OCI-M1 (cell line): ENCODE results near the gene LINC01488.

ENCODE experiments used
- DNase-seq: peaks from one replicate; lab custom pipeline; 2025; lab: John Stamatoyannopoulos, UW

Gene LINC01488

DNA sequence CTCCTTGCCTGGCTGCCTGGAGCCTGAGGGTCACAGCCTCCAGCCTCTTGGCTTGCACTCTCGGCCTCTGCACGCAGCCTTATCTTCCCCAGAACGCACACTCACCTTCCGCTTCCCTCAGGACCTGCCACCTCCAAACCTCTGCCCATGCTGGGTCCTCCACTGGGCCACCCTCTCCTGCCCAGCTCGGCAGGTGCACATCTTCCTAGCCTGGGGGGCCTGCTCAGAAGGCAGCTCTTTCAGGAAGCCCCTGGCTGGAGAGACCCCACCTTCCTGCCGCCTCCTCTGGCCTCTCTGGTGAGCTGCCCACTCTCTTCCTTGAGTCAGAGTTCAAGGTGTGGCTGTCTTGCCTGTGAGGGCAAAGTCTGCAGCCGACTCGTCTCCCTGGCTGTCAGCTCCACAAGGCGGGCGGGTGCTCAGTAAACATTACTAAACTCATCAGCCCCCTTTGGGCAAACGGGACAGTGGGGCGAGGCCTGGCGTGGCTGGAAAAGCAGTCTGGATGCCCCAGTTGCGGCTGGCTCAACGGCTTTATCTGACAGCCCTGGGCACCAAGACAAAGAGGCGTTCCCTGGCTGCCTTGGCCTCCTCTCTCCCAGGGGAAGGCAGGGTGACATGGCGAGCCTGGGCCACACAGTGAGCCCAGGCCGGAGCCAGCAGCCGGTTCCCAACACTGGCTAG lies 1.7 kb upstream of the LINC01488 start:
- DNase-seq: no peak

GRCh38 chr11:69480547-69481392 lies 693 bp upstream of the LINC01488 start:
- DNase-seq: no peak

- DNase-seq: no peak
Measured at GRCh38 chr11:69482322-69482721, 859 bp downstream of the LINC01488 start.

DNA sequence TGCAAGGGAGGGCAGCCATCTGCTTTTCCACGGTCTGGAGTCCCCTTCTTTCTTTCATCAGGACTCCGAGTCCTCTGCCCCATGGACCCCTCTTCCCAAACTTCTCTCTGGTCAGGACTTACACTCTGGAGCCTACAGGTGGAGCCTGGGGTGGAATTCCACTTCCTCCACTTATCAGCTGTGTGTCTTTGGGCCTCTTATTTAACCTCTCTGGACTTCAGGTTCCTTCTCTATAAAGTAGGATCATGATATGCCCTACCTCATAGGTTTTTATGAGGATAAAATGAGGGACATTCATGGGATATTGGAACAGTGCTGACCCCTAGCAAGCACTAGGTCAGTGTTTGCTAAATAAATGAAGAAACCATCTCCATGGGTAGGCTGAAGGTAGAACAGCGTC lies 1.7 kb downstream of the LINC01488 start:
- no peak for DNase-seq

- DNase-seq: no peak
Measured at GRCh38 chr11:69483691-69484426, 2.4 kb downstream of the LINC01488 start.

GRCh38 chr11:69484427-69485259 lies 3.2 kb downstream of the LINC01488 start:
- DNase-seq: no peak

DNA sequence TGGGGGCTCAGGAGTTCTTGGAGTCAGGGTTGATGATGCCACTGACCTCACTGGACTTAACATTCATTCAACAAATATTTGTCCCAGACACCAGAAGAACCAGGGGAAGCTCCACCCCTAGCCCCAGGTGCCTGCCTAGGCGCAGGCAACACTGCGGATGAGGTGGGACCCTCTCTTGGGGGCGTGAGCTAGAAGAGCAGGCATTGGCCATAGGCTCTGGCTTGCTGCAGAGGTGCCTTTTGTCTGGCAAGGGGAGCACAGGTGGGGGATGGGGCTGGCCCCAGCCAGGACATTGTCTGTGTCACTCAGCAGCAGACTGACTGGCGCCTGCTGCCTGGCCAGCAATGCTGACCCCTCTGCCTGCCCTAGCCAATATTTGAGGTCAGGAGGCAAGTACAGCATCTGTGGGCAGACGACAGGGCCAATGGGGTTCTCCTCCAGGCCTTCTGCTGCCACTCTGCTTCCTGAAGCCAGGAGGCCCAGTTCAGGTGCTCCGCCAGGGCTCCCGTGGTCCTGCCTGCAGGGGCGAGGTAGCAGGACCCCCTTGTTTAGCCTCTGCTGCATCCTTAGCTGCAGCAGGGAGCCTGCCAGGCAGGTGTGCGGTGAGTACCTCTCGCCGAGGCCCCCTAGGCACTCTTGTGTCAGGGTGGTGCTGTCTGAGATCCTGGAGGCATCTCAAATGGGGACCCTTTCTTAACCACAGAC lies 4.0 kb downstream of the LINC01488 start:
- no peak for DNase-seq

DNA sequence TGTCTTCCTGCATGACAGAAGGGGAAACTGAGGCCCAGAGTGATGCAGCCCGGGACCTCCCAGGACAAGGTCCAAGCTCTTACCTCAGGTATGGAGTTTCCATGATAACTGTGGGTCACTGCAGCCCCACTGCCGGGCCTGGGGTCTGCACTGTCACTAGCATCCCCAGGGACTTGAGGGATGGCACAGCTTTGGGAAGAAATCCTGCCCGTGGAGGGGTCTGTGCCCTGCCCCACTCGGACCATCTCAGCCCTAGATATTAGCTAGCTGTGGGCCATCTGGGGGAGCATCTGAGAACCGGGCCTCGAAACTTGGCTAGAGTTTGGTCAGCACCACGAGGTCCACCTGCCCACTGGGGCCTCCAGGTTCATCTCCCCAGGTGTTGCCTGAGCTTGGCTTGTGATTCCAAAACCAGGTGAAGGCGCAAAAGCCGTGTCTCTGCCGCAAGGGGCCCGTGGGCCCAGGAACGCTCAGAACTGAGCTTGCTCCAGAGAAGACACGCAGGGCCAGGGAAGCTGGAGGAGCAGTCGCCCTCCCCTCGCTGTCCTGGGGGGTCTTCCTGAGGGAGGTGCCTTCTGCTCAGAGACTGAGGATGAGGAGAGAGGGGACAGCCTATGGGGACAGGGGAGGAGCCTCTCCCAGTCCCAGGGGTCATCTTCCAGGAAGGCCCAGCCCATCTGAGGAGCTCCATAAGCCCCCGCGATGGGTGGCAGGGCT lies 4.8 kb downstream of the LINC01488 start:
- no peak for DNase-seq

- no peak for DNase-seq
Measured at GRCh38 chr11:69486773-69487291, 5.4 kb downstream of the LINC01488 start.

- no peak for DNase-seq
Measured at GRCh38 chr11:69487391-69487790, 5.9 kb downstream of the LINC01488 start.

- DNase-seq: no peak
Measured at GRCh38 chr11:69487849-69488542, 6.5 kb downstream of the LINC01488 start.

DNA sequence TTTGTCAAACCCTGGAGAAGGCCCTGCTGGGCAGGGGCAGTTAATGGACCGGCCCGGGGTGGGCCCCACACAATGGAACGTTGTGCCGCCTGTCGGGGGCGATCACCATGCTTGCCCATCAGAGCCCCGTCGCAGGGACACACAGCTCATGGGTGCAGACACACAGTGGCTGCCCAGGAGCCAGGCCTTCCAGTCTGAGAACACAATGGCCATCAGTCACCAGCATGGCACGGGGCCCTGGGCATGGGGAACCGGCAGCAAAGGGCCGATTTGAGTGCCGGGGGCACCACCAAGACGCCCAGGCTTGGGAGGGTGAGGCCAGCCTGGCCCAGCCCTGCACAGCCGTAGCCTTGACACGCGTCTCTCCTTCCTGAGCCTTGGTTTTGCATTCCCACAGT lies 7.1 kb downstream of the LINC01488 start:
- no peak for DNase-seq

DNA sequence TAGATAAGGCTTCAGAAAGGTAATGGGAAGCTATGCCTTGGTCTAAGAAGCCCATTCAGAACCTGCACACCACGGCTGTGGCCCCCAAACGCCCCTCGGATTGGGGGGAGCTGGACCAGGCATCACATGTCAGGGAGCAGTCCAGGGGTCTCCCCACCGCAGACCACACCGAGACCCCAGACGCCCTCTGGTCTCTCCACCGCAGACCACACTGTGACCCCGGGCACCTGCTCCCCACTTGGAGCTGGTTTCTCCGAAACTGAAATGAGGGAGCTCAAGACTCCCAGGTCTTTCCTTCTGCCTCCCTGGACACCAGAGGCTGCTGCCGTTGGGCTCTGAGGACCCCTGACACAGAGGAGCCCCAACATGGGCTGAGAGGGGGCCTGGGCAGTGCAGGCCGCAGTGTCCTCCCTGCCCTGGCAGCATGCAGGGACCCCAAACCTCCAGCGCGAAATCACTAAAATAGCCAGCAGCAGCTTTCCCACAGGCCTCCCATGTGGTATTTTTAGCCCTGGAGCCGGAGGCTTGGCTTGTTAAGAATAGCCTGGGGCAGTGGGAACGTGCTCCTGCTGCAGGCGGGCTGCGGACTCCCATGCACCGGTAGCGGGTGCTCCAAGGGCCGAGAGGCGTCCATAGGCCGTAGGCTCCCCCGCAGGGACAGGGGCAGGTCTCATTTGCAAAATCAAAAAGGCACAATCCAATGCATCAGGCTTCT lies 7.7 kb downstream of the LINC01488 start:
- DNase-seq: no peak

GRCh38 chr11:69489746-69490365 lies 8.4 kb downstream of the LINC01488 start:
- DNase-seq: no peak

DNA sequence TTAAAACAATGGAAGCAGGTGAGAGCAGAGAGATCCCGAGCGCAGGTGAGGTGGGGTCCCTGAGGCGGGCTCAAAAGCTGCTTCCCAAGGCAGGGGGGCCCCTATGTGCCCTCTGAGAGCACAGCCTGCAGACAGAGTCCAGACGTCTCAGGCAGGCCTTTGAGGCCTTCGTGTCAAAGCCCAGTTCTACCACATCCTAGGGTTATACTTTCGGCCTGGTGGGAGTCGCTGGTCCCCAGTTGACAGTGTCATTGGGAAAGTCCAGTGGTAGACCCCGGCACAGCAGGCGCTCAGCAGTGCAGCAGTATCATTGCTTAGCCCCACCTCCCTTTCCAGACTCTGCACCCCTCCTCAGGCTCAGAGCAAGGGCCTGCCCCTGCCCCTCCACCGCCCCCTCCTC lies 9.1 kb downstream of the LINC01488 start:
- no peak for DNase-seq

- DNase-seq: no peak
Measured at GRCh38 chr11:69491071-69492031, 9.9 kb downstream of the LINC01488 start.

DNA sequence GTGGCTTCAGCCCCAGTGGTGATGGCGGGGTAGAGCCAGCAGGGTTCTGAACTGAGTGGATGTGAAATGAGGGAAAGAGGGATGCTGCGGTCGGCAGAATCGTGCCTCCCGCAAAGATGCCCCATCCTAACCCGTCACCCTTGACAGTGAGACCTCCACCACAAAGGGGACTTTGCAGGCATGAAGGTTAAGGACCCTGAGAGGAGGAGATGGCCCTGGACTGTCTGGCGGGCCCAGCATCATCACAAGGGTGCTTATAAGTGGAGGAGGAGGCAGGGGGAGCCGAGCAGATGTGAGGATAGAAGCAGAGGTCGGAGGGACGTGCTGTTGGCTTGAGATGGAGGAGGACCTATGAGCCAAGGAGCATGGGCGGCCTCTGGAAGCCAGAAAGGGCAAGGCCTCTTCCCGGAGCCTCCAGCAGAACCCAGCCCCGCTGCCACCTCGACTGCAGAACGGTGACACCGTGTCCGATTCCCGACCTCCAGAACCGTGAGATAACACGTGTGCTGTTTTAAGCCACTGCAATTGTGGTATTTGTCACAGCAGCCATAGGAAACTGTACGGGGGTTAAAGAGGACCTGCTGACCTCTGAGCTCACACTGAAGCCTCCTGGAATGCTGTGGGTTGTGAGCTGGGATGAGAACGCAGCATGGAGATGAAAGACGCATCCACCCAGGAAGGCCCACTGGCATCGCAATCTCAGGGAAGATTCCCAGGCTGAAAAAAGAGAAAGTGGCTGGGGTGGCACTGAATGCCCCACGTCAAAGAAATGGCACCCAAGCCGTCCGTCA lies 10.9 kb downstream of the LINC01488 start:
- no peak for DNase-seq
